Measurements from ENCODE around the gene ZSWIM4. TPM values are rescaled to one million over a fixed set of nuclear protein-coding genes. Genes with fewer than 3 reads are reported as not detected.

The ZSWIM4 gene
- total and polyA plus RNA-seq, 10 of the 15 experiments (the other 5 are each of a cell fraction or from before 2014, with no cell fraction given), result 0.73 to 11.1 (median 1.8) TPM; not detected in 2

DNA sequence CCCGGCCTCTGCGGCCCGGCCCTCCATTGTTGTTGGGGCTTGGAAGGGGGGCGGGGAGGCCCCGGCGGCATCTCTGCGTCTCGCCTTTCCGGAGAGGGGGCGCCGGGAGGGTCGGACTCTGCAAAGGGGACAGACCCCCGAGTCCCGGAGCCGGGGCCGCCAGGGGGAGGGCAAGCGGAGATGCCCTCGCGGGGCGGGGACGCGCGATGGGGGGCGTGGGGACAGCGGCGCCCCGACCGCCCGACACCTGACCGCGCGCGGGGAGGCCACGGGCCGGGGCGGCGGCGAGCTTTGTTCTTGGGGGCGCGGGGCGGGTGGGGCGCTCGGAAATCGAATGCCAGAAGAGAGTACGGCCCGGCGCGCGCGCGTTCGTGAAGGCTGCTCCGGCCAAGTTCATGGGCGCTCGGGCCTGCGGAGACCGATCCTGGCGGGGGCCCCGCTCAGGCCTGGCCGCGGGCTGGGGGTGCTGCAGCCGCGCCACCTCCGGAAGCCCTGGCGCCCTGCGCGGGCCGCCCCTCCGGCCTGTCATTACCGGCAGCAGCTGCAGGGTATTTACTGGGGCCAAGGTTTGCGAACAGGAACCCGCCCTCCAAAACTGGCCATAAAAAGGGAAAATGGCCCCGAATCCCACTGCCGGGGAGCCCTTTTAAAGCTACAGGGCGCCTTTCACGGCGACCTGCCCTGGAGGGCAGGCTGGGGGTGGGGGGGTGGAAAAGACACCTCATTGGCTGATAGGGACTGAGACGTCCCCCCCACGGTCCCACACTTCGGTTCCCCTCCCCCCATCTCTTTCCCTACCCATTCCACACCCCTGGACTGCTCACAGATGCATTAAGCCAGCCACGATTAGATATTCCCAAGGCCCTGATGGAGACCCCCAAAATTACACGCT is 70.6 kb downstream of the ZSWIM4 start (continued):
- TF ChIP-seq BHLHE40 (IDR thresholded peaks at IDR 0.05; ENCODE audit: borderline replicate concordance in 1 of 2, low read depth in 2 of 2, low read length in 1 of 2) (no peak), NFYB (IDR thresholded peaks at IDR 0.05; ENCODE audit: insufficient read depth, low read depth, low read length) (no peak), ATF7 (IDR thresholded peaks at IDR 0.05; ENCODE audit: low read depth) (no peak), CREM (IDR thresholded peaks at IDR 0.05; ENCODE audit: low read depth) (no peak), SUZ12 (IDR thresholded peaks at IDR 0.05; ENCODE audit: unreplicated experiment) (peak; percentile 8), IRF4 (IDR thresholded peaks at IDR 0.05; ENCODE audit: low read depth, low read length) (no peak), SMARCA5 (IDR thresholded peaks at IDR 0.05) (0 out of 2 replicates have a peak, but pooled peaks have one; percentile 17), TBL1XR1 (IDR thresholded peaks at IDR 0.05; ENCODE audit: low read depth, low read length) (no peak), WRNIP1 (IDR thresholded peaks at IDR 0.05; ENCODE audit: borderline replicate concordance, low read depth, low read length) (no peak), IKZF1 (conservative IDR thresholded peaks at IDR 0.05) (peak; percentile 33; the same call in 1 of the 2 replicates), FOXK2 (IDR thresholded peaks at IDR 0.05) (no peak), GATAD2B (conservative IDR thresholded peaks at IDR 0.05; ENCODE audit: low read depth) (peak; percentile 52; the same call in 1 of the 2 replicates)
- TF ChIP-seq, protein P1, sequence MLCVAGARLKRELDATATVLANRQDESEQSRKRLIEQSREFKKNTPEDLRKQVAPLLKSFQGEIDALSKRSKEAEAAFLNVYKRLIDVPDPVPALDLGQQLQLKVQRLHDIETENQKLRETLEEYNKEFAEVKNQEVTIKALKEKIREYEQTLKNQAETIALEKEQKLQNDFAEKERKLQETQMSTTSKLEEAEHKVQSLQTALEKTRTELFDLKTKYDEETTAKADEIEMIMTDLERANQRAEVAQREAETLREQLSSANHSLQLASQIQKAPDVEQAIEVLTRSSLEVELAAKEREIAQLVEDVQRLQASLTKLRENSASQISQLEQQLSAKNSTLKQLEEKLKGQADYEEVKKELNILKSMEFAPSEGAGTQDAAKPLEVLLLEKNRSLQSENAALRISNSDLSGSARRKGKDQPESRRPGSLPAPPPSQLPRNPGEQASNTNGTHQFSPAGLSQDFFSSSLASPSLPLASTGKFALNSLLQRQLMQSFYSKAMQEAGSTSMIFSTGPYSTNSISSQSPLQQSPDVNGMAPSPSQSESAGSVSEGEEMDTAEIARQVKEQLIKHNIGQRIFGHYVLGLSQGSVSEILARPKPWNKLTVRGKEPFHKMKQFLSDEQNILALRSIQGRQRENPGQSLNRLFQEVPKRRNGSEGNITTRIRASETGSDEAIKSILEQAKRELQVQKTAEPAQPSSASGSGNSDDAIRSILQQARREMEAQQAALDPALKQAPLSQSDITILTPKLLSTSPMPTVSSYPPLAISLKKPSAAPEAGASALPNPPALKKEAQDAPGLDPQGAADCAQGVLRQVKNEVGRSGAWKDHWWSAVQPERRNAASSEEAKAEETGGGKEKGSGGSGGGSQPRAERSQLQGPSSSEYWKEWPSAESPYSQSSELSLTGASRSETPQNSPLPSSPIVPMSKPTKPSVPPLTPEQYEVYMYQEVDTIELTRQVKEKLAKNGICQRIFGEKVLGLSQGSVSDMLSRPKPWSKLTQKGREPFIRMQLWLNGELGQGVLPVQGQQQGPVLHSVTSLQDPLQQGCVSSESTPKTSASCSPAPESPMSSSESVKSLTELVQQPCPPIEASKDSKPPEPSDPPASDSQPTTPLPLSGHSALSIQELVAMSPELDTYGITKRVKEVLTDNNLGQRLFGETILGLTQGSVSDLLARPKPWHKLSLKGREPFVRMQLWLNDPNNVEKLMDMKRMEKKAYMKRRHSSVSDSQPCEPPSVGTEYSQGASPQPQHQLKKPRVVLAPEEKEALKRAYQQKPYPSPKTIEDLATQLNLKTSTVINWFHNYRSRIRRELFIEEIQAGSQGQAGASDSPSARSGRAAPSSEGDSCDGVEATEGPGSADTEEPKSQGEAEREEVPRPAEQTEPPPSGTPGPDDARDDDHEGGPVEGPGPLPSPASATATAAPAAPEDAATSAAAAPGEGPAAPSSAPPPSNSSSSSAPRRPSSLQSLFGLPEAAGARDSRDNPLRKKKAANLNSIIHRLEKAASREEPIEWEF (IDR thresholded peaks at IDR 0.05; ENCODE audit: insufficient replicate concordance, low read depth, low read length), result no peak
- TF ChIP-seq, protein P2, sequence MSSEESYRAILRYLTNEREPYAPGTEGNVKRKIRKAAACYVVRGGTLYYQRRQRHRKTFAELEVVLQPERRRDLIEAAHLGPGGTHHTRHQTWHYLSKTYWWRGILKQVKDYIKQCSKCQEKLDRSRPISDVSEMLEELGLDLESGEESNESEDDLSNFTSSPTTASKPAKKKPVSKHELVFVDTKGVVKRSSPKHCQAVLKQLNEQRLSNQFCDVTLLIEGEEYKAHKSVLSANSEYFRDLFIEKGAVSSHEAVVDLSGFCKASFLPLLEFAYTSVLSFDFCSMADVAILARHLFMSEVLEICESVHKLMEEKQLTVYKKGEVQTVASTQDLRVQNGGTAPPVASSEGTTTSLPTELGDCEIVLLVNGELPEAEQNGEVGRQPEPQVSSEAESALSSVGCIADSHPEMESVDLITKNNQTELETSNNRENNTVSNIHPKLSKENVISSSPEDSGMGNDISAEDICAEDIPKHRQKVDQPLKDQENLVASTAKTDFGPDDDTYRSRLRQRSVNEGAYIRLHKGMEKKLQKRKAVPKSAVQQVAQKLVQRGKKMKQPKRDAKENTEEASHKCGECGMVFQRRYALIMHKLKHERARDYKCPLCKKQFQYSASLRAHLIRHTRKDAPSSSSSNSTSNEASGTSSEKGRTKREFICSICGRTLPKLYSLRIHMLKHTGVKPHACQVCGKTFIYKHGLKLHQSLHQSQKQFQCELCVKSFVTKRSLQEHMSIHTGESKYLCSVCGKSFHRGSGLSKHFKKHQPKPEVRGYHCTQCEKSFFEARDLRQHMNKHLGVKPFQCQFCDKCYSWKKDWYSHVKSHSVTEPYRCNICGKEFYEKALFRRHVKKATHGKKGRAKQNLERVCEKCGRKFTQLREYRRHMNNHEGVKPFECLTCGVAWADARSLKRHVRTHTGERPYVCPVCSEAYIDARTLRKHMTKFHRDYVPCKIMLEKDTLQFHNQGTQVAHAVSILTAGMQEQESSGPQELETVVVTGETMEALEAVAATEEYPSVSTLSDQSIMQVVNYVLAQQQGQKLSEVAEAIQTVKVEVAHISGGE (CRISPR knock-in tag; IDR thresholded peaks at IDR 0.05), result no peak
- TF ChIP-seq, protein P3, sequence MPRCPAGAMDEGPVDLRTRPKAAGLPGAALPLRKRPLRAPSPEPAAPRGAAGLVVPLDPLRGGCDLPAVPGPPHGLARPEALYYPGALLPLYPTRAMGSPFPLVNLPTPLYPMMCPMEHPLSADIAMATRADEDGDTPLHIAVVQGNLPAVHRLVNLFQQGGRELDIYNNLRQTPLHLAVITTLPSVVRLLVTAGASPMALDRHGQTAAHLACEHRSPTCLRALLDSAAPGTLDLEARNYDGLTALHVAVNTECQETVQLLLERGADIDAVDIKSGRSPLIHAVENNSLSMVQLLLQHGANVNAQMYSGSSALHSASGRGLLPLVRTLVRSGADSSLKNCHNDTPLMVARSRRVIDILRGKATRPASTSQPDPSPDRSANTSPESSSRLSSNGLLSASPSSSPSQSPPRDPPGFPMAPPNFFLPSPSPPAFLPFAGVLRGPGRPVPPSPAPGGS (IDR thresholded peaks at IDR 0.05; ENCODE audit: borderline replicate concordance, insufficient read depth, low read depth, low read length, poor library complexity, severe bottlenecking), result no peak

Data from GM12878 (cell line).